ENCODE measurements around the gene RNPC3.

RNPC3 gene, protein sequence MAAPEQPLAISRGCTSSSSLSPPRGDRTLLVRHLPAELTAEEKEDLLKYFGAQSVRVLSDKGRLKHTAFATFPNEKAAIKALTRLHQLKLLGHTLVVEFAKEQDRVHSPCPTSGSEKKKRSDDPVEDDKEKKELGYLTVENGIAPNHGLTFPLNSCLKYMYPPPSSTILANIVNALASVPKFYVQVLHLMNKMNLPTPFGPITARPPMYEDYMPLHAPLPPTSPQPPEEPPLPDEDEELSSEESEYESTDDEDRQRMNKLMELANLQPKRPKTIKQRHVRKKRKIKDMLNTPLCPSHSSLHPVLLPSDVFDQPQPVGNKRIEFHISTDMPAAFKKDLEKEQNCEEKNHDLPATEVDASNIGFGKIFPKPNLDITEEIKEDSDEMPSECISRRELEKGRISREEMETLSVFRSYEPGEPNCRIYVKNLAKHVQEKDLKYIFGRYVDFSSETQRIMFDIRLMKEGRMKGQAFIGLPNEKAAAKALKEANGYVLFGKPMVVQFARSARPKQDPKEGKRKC

DNA sequence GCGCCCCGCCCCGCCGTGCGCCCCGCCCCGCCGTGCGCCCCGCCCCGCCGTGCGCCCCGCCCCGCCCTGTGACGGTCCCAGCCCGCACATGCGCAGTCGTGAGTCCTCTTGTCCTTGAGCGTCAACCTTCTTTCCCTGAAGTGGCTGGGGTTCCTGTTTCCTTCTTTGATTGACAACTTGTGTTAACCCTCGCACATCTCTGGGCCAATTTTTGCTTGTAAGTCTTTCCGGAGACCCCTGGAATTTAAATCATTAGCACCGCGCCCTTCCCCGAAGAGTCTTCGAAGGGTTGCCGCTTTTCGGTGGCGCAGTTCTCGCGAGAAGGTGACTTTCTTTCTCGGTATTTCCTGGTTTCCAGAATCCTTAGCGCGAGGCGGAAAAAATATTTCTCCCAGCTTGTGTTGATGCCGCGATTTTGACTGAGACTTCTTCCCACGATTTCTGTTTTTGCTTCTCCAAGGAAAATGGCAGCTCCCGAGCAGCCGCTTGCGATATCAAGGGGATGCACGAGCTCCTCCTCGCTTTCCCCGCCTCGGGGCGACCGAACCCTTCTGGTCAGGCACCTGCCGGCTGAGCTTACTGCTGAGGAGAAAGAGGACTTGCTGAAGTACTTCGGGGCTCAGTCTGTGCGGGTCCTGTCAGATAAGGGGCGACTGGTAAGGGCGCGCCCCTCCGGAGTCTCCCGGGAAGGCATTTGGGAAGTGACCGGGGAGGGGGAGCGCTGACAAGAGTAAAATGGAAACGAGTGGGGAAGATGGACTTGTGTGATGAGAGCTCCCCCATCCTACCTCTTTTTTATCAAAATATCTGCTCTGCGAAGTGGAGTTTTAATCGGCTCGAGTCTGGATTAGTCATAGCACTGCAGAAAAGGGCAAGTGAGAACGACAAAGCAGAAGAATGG lies at the start of gene RNPC3:
Gene RNPC3 (plus strand): TSS at position 93 of the 901 bp plus-strand sequence. CDS start 372 bp downstream, at position 465.
- DNase-seq = peak; percentile 89

DNA sequence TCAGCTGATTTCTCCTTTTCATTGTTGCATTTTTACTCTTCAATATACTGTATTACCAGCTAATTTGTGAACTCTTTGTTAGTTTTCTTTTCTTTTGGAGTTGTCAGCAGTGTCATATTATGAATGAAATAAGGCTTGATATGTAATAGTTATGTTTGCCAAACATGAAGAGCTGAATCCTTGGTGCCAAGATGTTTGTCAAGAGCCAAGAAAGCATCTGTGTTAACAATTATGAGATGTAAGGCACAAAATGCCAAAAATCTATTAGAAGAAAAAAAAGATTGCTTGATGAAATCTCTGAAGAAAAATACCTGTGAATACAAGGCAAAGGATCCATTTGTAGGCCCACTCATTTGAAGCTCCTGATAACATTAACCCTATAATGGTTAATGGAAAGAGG lies 48.4 kb upstream of the RNPC3 start:
- no peak for DNase-seq

DNA sequence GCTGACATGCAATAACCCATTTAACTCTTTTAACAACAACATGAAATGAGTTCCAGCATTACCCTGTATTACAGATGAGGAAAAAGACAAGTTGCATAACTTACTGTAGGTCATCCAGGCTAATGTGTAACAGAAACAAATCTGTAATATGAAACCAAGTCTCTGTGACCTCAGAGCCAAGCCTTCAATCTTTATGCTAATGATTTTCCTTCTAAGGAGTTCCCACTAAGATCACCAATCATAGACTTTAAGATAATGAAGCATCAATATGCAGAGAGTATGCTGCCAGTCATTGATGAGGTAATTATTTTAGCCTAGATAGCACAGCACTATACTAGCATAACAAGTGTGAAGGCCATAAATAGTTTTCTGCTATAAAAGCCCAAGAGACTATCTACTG lies 35.6 kb upstream of the RNPC3 start:
- DNase-seq = no peak

DNA sequence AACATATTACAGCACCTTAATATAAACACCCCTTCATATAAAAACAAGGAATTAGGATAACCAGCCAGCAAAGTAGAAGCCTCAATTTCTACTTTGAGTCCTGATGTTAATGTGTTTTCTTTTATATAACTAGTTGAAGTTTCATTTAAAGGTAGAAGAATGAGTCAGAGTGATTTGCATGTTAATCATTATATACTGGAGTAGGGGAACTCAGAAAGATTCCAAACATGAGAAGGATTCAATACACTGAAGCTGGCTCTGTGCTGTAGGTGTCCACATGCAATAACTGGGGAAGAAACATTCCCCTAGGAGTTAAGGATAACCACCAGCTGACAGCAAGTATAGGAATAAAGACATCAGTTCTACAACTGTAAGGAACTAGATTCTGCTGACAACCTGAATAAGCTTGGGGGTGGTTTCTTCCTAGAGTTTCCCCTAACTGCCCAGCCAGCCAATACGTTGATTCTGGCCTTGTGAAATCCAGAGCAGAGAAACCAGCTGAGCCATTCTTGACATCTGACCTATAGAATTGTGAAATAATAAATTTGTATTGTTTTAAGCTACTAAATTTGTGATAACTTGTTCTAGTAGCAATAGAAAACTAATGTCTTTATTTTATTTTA lies 33.4 kb upstream of the RNPC3 start:
- no peak for DNase-seq

DNA sequence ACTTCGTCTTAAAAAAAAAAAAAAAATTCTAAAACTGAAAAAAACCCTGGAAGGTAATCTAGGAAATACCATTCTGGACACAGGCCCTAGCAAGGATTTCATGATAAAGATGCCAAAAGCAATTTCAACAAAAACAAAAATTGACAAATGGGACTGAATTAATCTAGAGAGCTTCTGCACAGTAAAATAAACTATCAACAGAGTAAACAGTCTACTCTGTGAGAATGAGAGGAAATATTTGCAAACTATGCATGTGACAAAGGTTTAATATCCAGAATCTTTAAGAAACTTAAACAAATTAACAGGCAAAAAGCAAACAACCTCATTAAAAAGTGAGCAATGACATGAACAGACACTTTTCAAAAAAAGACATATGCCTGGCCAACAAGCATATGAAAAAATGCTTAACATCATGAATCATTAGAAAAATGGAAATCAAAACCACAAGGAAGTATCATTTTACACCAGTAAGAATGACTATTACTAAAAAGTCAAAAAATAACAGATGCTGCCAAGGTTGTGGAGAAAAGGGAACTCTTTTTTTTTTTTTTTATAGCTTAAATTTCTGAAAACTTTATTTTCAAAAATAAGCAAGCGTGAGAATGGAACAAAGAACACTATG lies 29.4 kb upstream of the RNPC3 start:
- no peak for DNase-seq

DNA sequence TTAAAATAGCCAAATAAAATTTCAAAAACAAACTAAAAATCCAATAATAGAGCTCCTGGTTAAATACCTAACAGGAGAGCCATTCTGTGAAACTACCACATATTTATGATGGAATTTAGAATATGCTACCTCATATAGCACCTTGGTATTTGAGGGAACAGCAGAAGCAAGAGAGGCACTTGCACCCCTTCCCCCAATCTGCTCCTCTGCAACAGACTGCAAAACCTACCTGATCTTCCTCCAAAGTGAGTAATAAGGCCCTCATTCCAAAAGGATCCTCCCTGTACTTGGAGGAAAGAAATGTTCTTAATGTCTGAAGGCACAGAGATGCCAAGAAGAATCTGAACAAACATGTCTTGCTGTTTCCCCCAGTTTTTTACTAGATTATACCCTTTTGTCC lies 28.1 kb upstream of the RNPC3 start:
- DNase-seq = no peak

DNA sequence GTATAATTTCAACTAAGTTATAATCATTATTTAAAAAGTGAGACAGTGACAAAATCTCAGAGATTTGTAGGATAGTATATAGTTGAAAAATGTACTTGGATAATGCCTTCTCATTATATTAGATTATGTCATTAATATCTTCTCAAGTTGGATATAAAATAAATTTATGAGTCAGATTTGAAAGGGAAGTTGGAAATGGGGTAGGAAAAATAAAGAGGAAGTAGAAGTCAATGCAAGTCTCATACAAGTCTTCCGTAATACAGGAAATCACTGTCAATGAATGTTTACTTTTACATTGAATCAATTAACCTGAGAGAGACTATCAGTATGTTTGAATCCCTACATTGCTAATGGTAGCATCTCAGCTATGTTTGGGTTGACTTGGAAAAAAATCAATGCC lies 16.2 kb upstream of the RNPC3 start:
- DNase-seq = no peak

DNA sequence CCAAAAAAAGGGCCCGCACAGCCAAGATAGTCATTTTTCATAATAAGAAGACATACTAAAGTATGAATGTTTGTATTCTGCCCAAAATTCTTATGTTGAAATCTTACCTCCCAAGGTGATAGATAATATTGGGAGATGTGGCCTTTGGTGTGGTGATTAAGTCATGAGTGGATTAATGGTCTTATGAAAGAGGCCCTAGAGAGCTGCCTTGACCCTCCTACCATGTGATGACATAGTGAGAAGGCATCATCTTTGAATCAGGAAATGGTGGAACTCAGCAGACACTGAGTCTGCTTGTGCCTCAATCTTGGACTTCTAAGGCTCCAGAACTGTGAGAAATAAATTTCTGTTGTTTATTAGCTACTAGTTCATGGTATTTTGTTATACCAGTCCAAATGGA lies 11.8 kb upstream of the RNPC3 start:
- no peak for DNase-seq

DNA sequence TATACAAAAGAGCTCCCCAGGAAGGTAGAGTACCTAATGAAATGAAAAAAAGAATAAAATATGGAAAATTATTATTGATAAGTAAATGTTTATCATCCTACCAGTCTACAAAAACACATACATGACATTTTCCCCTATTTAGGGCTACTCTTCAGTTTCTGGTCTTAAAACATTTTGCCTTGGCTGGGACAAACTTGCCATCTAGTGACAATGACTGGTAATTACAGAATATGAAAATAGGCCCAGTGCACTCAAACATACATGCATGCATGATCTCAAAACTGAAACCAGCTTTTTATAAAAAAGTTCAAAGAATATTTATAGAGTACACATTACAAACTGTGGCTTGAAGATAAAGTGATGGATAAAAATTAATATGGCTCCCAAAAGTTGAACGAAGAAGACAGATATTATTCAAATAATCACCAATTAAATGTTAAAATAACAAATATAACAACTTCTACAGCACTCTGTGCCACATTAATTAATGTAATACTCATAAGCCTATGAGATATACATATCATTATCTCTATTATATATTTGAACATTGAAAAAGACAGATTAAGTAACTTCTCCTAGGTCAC lies 10.5 kb upstream of the RNPC3 start:
- DNase-seq = peak; percentile 68

DNA sequence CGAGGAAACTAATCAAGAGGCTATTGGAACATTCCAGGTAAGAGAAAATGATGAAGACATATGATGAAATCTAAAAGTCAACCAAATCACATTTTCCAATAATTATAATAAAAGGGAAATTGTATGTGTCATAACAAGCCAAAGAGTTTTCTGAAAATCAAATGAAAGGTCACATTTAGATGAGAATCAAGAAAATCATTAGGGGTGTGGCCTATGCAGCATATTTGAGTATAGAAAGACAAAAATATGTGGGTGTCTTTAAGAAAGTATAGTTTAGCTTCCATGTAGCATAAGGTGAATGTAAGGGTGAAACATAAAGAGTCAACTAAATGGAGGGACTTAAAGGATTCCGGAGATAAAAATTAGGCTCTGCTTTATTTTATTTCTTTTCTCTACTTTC lies 9.2 kb upstream of the RNPC3 start:
- DNase-seq = no peak

DNA sequence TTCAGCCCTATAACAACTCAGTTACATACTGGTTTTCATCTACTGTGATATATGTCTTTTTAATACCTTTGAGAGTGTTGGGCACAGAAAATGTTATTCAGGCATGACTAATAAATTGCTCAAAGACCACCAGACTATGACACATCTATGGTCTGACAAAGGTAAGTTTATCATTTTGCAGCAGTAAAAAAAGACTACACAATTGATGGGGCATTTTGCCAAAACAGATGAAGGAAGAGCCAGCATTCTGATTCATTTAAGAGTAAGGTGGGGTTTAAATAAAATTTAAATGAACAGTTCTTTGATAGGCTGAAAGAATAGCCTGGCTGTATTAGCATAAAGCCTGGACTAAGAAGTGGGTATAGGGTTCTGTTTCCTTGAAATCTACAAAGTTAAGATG lies 8.8 kb upstream of the RNPC3 start:
- no peak for DNase-seq

DNA sequence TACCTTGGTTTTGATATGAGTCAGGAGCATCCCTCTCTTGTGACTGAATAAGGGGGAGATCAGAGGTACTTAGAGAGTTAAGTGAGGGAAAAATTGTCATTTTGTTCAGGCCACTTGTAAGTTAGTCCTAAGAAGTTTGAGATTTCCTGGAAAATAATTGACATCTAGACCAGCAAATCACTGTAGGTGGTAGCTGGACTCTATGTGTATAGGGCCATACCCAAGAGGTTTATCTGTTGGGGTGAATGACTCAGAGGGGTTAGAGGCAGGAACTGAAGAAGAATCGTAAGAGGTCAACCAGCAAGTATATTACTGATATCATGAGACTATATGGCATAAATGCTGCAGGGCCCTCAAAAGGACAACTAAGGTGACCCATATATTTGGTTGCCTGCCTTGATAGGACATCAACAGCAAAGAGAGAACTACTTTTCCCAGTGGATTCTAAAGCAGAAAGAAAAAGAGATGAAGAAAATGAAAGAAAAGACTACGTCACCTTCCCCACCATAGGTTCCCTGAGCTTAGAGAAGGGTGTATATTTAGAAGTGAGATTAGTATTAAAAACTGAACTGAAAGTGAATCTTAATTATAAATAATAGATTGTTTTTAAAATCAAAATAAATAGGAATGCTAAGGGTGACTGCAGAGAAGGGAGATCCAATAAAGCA lies 8.0 kb upstream of the RNPC3 start:
- no peak for DNase-seq

DNA sequence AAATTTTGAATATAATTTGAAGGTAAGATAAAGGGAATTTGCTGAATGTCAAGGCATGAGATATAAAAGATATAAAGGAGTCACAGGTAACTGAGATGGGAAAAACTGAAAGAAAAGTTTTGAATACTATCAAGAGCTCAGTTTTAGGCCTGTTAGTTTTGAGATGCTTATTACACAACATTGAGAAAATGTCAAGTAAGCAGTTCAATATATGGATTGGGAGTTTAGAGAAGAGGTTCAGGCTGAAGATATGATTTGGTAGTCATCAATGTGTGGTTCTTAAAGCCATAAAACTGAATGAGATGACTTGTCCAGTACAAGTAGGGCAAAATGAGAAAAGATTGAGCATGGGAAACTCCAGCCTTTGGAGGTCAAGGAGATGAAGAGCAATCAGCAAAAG lies 4.7 kb upstream of the RNPC3 start:
- DNase-seq = no peak

DNA sequence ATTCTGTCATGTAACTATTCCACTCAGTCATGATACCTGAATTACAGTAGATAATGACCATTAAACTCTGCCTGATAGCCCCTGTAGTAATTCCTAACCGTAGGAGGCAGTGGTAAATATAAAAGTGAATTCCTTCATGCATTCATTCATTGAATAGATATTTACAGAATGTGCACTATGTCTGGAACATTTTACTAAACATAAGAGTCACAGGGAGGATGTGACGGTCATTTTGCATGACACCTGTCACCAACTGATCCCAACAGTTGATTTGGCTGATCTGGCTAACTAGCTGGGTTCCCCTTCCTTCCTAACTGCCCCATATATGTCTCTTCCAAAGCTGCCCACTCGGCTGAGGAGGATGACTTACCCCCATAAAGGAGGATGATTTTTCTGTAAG lies 2.2 kb upstream of the RNPC3 start:
- DNase-seq = no peak

DNA sequence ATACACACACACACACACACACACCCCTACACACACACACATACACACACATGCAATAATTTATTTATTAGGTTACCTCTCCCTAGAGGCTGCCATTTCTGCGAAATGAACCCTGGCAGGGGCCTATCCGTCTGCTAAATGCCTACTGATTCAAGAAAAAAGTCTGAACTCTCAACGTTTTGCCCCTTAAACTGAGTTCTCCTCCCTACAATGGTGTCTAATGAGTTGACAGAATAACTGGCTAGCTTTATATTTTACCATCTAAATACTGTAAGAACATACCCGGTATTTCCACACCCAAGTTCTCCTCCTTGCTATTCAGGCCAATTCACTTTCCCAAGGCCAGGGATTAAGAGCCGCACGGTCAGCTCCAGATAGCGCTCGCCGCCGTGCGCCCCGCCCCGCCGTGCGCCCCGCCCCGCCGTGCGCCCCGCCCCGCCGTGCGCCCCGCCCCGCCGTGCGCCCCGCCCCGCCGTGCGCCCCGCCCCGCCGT lies 339 bp upstream of the RNPC3 start:
- no peak for DNase-seq

DNA sequence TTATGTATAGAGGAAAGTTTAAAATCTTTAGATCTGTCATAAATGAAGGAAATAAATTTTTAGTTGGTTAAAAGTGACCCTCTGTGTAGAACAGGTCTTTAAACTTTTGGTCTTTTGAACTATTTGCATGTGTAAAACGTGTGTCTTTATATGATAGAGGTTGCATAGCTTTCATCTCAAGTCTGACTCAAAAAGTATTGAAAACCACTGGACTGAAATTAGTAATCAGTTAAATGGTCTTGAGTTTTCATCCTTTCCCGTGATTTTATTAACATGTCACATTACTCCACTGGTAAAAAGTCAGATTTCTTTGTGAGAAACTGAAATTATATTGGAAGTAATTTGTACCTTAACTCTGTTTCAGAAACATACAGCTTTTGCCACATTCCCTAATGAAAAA lies 1.8 kb downstream of the RNPC3 start:
- no peak for DNase-seq

DNA sequence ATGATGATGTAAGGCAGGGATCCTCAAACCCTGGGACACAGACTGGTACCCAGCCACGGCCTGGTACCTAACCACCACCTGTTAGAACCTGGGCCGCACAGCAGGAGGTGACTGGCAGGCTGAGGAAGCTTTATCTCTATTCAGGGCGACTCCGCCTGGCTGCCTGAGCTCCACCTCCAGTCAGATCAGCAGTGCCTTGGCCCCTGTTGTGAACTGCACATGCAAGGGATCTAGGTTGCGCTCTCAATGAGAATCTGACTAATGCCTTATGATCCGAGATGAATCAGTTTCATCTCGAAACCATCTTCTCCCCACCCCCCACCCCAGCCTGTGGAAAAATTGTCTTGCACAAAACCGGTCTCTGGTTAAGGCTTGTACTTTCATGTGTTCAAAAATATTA lies 4.2 kb downstream of the RNPC3 start:
- DNase-seq = no peak

DNA sequence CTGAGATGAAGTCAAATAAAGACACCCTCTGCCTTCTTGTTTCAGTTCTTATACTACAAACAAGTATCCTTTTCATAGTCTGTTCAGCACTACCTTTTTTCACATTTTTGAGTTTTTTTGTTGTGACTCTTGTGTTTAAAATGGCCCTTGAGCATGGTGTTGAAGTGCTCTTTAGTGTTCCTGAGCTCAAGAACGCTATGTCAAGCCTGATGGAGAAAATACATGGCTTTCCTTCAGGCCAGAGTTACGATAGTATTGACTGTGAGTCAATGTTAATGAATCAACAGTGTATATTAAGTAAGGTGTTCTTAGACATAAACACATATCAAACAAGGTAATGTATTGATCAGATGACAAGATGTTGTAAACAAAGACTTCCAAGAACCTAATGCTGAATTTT lies 12.7 kb downstream of the RNPC3 start:
- no peak for DNase-seq

DNA sequence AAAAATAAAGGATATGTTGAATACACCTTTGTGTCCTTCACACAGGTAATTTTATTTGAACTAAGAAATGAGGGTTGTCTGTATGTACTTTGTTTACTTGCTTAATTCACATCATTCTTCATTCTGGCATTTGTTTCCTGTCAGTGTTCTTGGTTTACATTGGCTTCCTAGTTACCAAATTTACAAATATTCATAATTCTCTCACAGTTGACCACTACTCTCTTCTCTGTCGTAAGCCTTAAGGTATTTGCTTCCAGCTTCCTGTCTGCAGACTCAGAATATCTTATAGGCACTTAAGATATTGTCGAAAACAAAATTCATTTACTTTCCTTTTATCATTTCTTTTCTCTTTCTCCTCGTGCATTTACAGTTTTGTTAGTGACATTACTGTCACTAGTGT lies 15.9 kb downstream of the RNPC3 start:
- no peak for DNase-seq

DNA sequence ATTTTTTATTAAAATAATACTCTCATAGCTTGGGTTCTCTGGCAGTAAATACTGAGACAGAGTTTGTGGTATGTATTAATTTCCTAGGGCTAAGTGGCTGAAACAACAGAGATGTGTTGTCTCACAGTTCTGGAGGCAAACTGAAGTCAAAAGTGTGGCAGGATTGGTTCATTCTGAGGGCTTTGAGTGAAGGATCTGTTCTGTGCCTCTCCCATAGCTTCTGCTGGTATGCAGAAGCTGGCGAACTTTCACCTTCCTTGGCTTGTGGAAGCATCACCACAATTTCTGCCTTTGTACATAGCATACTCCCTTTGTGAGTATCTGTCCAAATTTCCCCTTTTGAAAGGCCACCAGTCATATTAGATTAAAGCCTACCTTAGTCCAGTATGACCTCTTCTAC lies 21.0 kb downstream of the RNPC3 start:
- no peak for DNase-seq

DNA sequence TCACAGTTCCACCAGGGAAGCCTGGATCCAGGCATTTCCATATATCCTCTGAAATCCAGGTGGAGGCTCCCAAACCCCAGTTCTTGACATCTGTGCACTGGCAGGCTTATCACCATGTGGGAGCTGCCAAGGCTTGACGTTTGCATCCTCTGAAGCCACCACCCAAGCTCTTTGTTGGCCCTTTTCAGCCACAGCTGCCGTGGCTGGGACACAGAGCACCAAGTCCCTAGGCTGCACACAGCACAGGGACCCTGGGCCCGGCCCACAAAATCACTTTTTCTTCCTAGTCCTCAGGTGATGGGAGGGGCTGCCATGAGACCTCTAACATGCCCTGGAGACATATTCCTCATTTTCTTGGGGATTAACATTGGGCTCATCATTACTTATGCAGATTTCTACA lies 22.3 kb downstream of the RNPC3 start:
- DNase-seq = no peak

DNA sequence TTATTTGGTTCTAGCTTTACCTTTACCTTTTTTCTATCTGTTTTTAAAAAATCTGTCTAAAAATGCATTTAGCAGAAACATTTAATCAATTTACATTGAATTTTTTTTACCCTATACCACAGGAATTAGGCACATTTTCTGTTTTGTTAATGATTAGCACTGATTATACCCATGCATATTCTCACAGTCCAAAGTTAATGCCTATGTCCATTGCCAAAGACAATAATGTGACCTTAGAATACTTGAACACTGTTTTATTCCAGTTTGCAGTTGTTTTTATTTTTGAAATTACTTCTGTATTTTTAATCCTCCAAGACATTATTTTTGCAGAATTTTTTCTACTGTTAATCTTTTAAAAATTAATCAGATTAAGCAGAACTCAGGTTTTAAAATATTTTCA lies 34.9 kb downstream of the RNPC3 start:
- DNase-seq = no peak

Measured in CD4-positive, alpha-beta T cell treated with Interleukin-10 for 1 hour (primary cell).